ENCODE measurements around the gene RECQL5. TPM values are rescaled to one million over a fixed set of nuclear protein-coding genes. Genes with fewer than 3 reads are reported as not detected.

RECQL5 gene
- total RNA-seq, 4 donors from 2014 or later: 5.3 to 17.5 (median 7.4) TPM

GRCh38 chr17:75637551-75637950, 29.4 kb downstream of the RECQL5 start:
- TF ChIP-seq POLR2A (IDR thresholded peaks at IDR 0.05): no peak
- TF ChIP-seq, protein P1, sequence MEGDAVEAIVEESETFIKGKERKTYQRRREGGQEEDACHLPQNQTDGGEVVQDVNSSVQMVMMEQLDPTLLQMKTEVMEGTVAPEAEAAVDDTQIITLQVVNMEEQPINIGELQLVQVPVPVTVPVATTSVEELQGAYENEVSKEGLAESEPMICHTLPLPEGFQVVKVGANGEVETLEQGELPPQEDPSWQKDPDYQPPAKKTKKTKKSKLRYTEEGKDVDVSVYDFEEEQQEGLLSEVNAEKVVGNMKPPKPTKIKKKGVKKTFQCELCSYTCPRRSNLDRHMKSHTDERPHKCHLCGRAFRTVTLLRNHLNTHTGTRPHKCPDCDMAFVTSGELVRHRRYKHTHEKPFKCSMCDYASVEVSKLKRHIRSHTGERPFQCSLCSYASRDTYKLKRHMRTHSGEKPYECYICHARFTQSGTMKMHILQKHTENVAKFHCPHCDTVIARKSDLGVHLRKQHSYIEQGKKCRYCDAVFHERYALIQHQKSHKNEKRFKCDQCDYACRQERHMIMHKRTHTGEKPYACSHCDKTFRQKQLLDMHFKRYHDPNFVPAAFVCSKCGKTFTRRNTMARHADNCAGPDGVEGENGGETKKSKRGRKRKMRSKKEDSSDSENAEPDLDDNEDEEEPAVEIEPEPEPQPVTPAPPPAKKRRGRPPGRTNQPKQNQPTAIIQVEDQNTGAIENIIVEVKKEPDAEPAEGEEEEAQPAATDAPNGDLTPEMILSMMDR (IDR thresholded peaks at IDR 0.05 in 4 of 5, conservative IDR thresholded peaks at IDR 0.05 in 1 of 5): no peak
- H3K27me3 ChIP-seq: no peaks in the 10 kb centered on the region
- no peak overlapping the region for H3K27ac ChIP-seq
- H3K4me1 ChIP-seq: peaks cover 37 to 38% of the 10 kb centered on the region in 2 donors
- in situ Hi-C loops (cut with MboI; ENCODE audit: low sequenced_read_pairs in 4 of 4): loop anchor here in 1 of 4 donors (10.0 kb wide), 1 partner anchor 107 kb away; no protein-coding TSS in a partner anchor
- no peak for ATAC-seq
- no peaks in the 10 kb centered on the region for H3K9me3 ChIP-seq
- peaks cover 0 to under 1% of the 10 kb centered on the region in 2 donors for H3K36me3 ChIP-seq
- no peak overlapping the region for H3K4me3 ChIP-seq
- DNase-seq: no peak
- intact Hi-C loops (cut with DNase I; ENCODE audit: low total_unique reads): loop anchor here (10.0 kb wide), 1 partner anchor 57 kb away; no protein-coding TSS in a partner anchor

- Histone ChIP-seq H3K4me3 (no peak overlapping the region), H3K27ac (no peak overlapping the region), H3K9me3 (no peaks in the 10 kb centered on the region), H3K4me1 (peaks cover 38 to 39% of the 10 kb centered on the region in 2 donors), H3K36me3 (no peaks in the 10 kb centered on the region), H3K27me3 (no peaks in the 10 kb centered on the region)
- DNase-seq (no peak), ATAC-seq (no peak)
- intact Hi-C loops (cut with DNase I; ENCODE audit: low total_unique reads) (loop anchor here (10.0 kb wide), 1 partner anchor 58 kb away; no protein-coding TSS in a partner anchor), in situ Hi-C loops (cut with MboI; ENCODE audit: low sequenced_read_pairs in 4 of 4) (loop anchor here in 1 of 4 donors (10.0 kb wide), 1 partner anchor 108 kb away; no protein-coding TSS in a partner anchor)
- TF ChIP-seq POLR2A (IDR thresholded peaks at IDR 0.05): no peak
- TF ChIP-seq, protein P1 (IDR thresholded peaks at IDR 0.05 in 4 of 5, conservative IDR thresholded peaks at IDR 0.05 in 1 of 5): no peak
Measured at GRCh38 chr17:75637143-75637538, 29.8 kb downstream of the RECQL5 start.

GRCh38 chr17:75636381-75637142, 30.4 kb downstream of the RECQL5 start:
- Histone ChIP-seq H3K9me3 (no peaks in the 10 kb centered on the region), H3K27ac (peak overlapping the region in 3 of 4 donors; percentile 36 to 67 (median 60)), H3K4me1 (peaks cover 38 to 39% of the 10 kb centered on the region in 2 donors), H3K27me3 (no peaks in the 10 kb centered on the region), H3K36me3 (no peaks in the 10 kb centered on the region), H3K4me3 (no peak overlapping the region)
- DNase-seq (peak; percentile 30 to 39), ATAC-seq (peak in 1 of 2 donors; percentile 20)
- intact Hi-C loops (cut with DNase I; ENCODE audit: low total_unique reads): loop anchor here (10.0 kb wide), 1 partner anchor 58 kb away; no protein-coding TSS in a partner anchor
- TF ChIP-seq, protein P1 (IDR thresholded peaks at IDR 0.05 in 4 of 5, conservative IDR thresholded peaks at IDR 0.05 in 1 of 5): no peak
- no peak for TF ChIP-seq POLR2A (IDR thresholded peaks at IDR 0.05)
- in situ Hi-C loops (cut with MboI; ENCODE audit: low sequenced_read_pairs in 4 of 4): loop anchor here in 1 of 4 donors (10.0 kb wide), 1 partner anchor 108 kb away; no protein-coding TSS in a partner anchor

GRCh38 chr17:75635610-75636202, 31.2 kb downstream of the RECQL5 start:
- peak in 1 of 2 donors; percentile 6 for ATAC-seq
- Histone ChIP-seq H3K4me1 (peaks cover 38 to 39% of the 10 kb centered on the region in 2 donors), H3K36me3 (no peaks in the 10 kb centered on the region), H3K9me3 (no peaks in the 10 kb centered on the region), H3K27ac (peak overlapping the region; percentile 1 to 67 (median 48)), H3K27me3 (no peaks in the 10 kb centered on the region), H3K4me3 (no peak overlapping the region)
- no peak for TF ChIP-seq POLR2A (IDR thresholded peaks at IDR 0.05)
- TF ChIP-seq, protein P1 (IDR thresholded peaks at IDR 0.05 in 4 of 5, conservative IDR thresholded peaks at IDR 0.05 in 1 of 5): no peak
- intact Hi-C loops (cut with DNase I; ENCODE audit: low total_unique reads) (loop anchor here (10.0 kb wide), 1 partner anchor 59 kb away; no protein-coding TSS in a partner anchor), in situ Hi-C loops (cut with MboI; ENCODE audit: low sequenced_read_pairs in 4 of 4) (loop anchor here in 1 of 4 donors (10.0 kb wide), 1 partner anchor 109 kb away; no protein-coding TSS in a partner anchor)
- DNase-seq: peak; percentile 17 to 56
